IPS-15b (cell line): ENCODE results near the gene RBM20.
"Not testable (repeated sequence)": the region's sequence is repeated elsewhere in the genome, so short reads cannot be mapped to it uniquely, and the experiment has no call there.

Experiments
- H3K27me3 ChIP-seq: one replicate; pipeline ENCODE4 v1.6.1; 2013; ENCODE audit warnings: low read length; ENCODE audit not compliant: control insufficient read depth, insufficient read depth
- H3K36me3 ChIP-seq: one replicate; pipeline ENCODE4 v1.6.1; 2013; ENCODE audit warnings: low read length; ENCODE audit not compliant: control insufficient read depth, insufficient read depth
- H3K4me1 ChIP-seq: one replicate; pipeline ENCODE4 v1.6.1; 2013; ENCODE audit warnings: mild to moderate bottlenecking, low read length; ENCODE audit not compliant: control insufficient read depth, insufficient read depth
- H3K4me3 ChIP-seq: one replicate; pipeline ENCODE4 v1.5.1; 2013; ENCODE audit warnings: low read depth, low read length
- H3K9ac ChIP-seq: one replicate; pipeline ENCODE4 v1.6.1; 2013; ENCODE audit warnings: low read depth, mild to moderate bottlenecking, low read length
- H3K9me3 ChIP-seq: one replicate; pipeline ENCODE4 v1.6.1; 2013; ENCODE audit warnings: mild to moderate bottlenecking, low read length; ENCODE audit not compliant: control insufficient read depth, insufficient read depth

The RBM20 gene

GRCh38 chr10:110767601-110768000 lies 123.5 kb downstream of the RBM20 start:
- not testable (repeated sequence) for H3K9me3 ChIP-seq, H3K4me1 ChIP-seq, H3K9ac ChIP-seq

DNA sequence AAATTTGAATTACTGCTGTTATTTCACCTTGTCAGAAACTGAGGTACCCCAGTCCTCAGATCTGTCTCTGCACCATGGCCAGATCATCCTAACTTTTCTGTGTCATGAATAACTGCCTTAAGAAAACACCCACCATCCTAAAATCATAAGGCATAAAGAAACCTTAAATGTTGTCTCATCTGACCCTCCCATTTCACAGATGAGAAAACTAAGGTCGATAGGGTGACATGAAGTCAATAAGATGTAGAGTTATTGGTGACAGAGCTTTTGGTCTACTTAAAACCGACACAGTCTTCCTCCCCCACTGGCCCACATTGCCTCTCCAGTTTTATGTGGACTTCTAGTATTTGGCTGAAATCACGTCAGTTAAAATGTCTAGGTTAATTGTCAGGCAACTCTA lies 126.1 kb downstream of the RBM20 start:
- H3K4me3 ChIP-seq: no peak overlapping the region
- no peaks in the 10 kb centered on the region for H3K4me1 ChIP-seq
- H3K27me3 ChIP-seq: no peaks in the 10 kb centered on the region
- no peak overlapping the region for H3K9ac ChIP-seq
- H3K36me3 ChIP-seq: no peaks in the 10 kb centered on the region
- H3K9me3 ChIP-seq: no peaks in the 10 kb centered on the region

More at GRCh38 chr10:110767601-110768000, 123.5 kb downstream of the RBM20 start:
- not testable (repeated sequence) for H3K36me3 ChIP-seq, H3K4me3 ChIP-seq, H3K27me3 ChIP-seq

GRCh38 chr10:110771486-110771885 lies 127.3 kb downstream of the RBM20 start:
- no peaks in the 10 kb centered on the region for H3K9me3 ChIP-seq
- H3K27me3 ChIP-seq: no peaks in the 10 kb centered on the region
- no peak overlapping the region for H3K9ac ChIP-seq
- no peaks in the 10 kb centered on the region for H3K36me3 ChIP-seq
- H3K4me3 ChIP-seq: no peak overlapping the region
- H3K4me1 ChIP-seq: no peaks in the 10 kb centered on the region

- Histone ChIP-seq H3K9ac (no peak overlapping the region), H3K4me3 (no peak overlapping the region), H3K4me1 (no peaks in the 10 kb centered on the region), H3K9me3 (no peaks in the 10 kb centered on the region), H3K27me3 (no peaks in the 10 kb centered on the region), H3K36me3 (no peaks in the 10 kb centered on the region)
These were observed 127.9 kb downstream of the RBM20 start for GRCh38 chr10:110771991-110772390.

DNA sequence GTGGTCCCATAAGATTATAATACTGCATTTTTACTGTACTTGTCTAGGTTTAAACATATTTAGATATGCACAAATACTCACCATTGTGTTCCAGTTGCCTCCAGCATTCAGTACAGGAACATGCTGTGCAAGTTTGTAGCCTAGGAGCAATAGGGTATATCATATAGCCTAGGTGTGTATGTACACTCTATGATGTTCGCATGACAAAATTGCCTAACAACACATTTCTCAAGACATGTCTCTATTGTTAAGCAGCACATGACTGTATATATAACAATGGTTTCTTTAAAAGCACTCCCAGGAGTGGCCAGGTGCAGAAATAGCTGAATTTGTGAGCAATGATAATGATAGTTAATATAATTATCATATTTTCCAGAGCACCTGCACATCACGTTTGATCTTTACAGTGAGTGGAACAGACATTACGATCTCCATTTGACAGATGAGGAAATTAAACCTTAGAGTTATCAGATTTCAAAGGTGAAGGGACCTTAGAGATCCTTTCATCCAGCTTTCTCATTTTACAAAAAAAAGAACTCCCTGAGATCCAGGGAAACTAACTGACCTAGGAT lies 128.4 kb downstream of the RBM20 start:
- Histone ChIP-seq H3K9me3 (no peaks in the 10 kb centered on the region), H3K36me3 (no peaks in the 10 kb centered on the region), H3K4me1 (no peaks in the 10 kb centered on the region), H3K4me3 (no peak overlapping the region), H3K27me3 (no peaks in the 10 kb centered on the region), H3K9ac (no peak overlapping the region)

- Histone ChIP-seq H3K36me3 (no peaks in the 10 kb centered on the region), H3K9me3 (no peaks in the 10 kb centered on the region), H3K4me3 (no peak overlapping the region), H3K27me3 (no peaks in the 10 kb centered on the region), H3K4me1 (no peaks in the 10 kb centered on the region), H3K9ac (no peak overlapping the region)
These were observed 129.5 kb downstream of the RBM20 start for GRCh38 chr10:110773693-110774068.

DNA sequence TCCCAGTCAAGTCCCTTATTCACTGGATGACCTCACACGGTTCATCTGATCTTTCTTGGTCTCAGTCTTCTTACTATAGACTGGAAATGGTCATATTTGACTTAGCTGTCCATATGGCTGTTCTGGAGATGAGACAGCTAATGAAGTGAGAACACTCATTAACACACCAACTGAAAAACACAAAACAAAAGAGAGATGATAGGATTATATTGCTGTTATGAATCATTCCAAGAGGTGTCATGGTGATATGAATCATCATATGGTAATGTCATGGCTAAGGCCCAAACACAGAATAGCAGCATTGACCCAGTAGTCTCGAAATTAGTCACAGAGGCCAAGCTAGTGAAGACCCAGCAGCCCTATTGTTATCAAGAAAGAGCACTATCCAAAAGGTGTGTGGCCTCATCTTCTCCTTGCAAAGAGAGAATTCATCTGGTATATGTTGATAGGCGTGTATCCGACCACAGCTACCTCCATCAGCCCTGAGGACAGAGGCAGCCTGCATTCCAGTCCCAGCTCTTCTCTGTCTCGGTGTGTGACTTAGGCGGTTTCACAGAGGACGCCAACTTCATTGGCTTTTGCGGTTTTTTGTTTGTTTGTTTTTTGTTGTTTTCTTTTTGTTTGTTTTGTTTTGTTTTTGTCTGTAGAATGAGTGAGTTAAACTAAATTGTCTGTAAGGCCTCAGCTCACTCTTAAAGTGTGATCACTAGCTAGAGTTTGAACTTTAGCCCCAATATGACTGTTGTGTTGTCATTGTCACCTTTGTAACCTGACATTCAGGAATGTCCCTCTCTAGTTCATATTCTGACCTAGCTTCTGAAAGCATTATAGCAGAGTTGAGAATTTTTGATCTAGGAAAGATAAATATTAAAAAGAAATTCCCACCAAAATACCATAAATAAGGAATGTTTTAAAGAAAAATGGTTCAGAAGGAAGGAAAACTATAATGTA lies 130.2 kb downstream of the RBM20 start:
- Histone ChIP-seq H3K9me3 (no peaks in the 10 kb centered on the region), H3K9ac (no peak overlapping the region), H3K4me1 (no peaks in the 10 kb centered on the region), H3K27me3 (no peaks in the 10 kb centered on the region), H3K4me3 (no peak overlapping the region), H3K36me3 (no peaks in the 10 kb centered on the region)

DNA sequence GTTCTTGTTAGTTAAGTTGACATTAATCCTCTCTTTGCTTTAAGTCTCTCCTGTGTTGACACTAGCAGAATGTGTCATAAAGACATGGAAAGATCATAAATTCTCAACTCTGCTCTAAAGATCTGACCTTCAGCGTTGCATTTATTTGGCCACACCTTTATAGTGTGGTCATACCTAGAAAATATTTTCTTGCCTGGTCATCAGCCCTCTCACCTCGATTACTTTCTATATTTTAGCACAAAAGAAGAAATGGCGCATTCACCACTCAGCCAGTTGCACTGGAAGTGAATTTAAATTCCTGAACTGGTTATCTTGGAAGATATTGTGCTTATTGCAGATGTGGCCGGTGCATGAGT lies 130.9 kb downstream of the RBM20 start:
- Histone ChIP-seq H3K9me3 (no peaks in the 10 kb centered on the region), H3K9ac (no peak overlapping the region), H3K27me3 (no peaks in the 10 kb centered on the region), H3K4me3 (no peak overlapping the region), H3K4me1 (no peaks in the 10 kb centered on the region), H3K36me3 (no peaks in the 10 kb centered on the region)

GRCh38 chr10:110775406-110775805 lies 131.3 kb downstream of the RBM20 start:
- Histone ChIP-seq H3K36me3 (no peaks in the 10 kb centered on the region), H3K9me3 (no peaks in the 10 kb centered on the region), H3K9ac (no peak overlapping the region), H3K4me3 (no peak overlapping the region), H3K4me1 (no peaks in the 10 kb centered on the region), H3K27me3 (no peaks in the 10 kb centered on the region)

DNA sequence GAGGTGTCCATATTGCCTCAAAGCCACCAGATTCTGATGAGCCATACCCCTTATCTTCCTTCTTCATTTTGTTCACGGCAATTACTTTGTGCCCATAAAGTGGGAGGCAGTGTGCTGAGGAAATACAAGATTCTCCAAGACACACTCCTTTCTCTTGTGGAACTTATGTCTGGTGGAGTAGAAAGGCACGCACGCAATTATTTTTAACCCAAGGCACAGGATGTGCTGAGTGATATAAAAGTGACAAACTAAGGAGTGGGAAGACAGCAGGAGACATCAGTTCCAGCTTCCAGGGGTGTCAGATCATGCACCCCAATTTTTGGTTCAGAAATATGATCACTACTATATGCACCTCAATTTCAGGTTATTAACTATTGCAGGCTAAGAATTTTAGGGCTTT lies 132.9 kb downstream of the RBM20 start:
- no peaks in the 10 kb centered on the region for H3K27me3 ChIP-seq
- no peak overlapping the region for H3K9ac ChIP-seq
- H3K36me3 ChIP-seq: no peaks in the 10 kb centered on the region
- H3K4me1 ChIP-seq: no peaks in the 10 kb centered on the region
- no peaks in the 10 kb centered on the region for H3K9me3 ChIP-seq
- H3K4me3 ChIP-seq: no peak overlapping the region

DNA sequence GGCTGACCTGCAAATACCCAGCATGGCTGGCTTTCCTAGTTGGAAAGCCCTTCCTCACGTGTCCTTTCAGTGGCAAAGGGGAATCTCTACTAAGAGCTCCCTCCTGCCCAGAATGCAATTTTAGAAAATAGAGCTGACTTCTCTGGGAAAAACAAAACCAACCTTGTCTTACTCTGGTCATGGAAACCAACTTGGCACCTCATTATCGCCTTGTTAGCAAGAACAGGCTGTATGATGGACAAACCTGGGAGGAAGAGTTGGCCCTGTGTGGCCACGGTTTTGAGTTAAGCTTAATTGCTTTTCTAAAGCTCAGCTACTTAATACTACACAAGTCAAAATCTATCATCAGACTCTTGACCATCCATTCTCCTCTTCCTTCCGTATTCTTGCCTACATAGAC lies 133.5 kb downstream of the RBM20 start:
- no peaks in the 10 kb centered on the region for H3K27me3 ChIP-seq
- no peaks in the 10 kb centered on the region for H3K4me1 ChIP-seq

DNA sequence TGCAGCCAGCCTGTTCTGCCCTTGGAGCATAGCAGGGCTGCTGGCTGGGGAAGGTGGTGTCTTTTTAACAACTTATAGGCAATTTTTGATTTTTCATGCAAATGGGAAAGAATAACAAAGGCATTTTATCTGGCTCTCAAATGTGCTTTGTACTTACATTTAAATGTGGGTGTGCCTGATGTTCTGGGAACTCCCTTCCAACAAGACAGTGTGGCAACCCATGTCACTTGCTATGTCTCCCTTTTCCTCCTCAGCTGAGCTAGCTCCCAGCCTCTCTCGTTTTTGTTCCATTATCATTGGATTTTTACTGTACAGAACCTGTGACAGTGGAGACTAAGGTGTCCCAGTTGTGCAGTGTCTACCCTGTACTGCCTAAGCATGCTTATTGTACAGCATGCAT lies 134.1 kb downstream of the RBM20 start:
- Histone ChIP-seq H3K4me3 (no peak overlapping the region), H3K9ac (no peak overlapping the region)

More for the DNA sequence above, 133.5 kb downstream of the RBM20 start:
- Histone ChIP-seq H3K9ac (no peak overlapping the region), H3K36me3 (no peaks in the 10 kb centered on the region), H3K4me3 (no peak overlapping the region), H3K9me3 (no peaks in the 10 kb centered on the region)

More for the DNA sequence above, 134.1 kb downstream of the RBM20 start:
- Histone ChIP-seq H3K27me3 (no peaks in the 10 kb centered on the region), H3K4me1 (no peaks in the 10 kb centered on the region), H3K36me3 (no peaks in the 10 kb centered on the region), H3K9me3 (no peaks in the 10 kb centered on the region)
